MG63 (cell line): Measurements from ENCODE around the gene KRTAP2-4. TPM values are rescaled to one million over a fixed set of nuclear protein-coding genes. Genes with fewer than 3 reads are reported as not detected.

Experiments
- DNase-seq: peaks from one replicate; pipeline ENCODE4 v3.0.0-alpha.2; 2020
- H3K27me3 ChIP-seq: fragments of 250-450 bp; sonication (Bioruptor Pico); 2 replicates; pipeline ENCODE4 v1.5.1; 2020; ENCODE audit warnings: mild to moderate bottlenecking, moderate library complexity
- H3K36me3 ChIP-seq: fragments of 250-450 bp; sonication (Bioruptor Pico); 2 replicates; pipeline ENCODE4 v1.5.1; 2020; ENCODE audit warnings: mild to moderate bottlenecking, moderate library complexity
- H3K4me3 ChIP-seq: fragments of 250-450 bp; sonication (Bioruptor Pico); 2 replicates; pipeline ENCODE4 v1.5.1; 2020; ENCODE audit warnings: mild to moderate bottlenecking, moderate library complexity
- H3K9me3 ChIP-seq: fragments of 250-450 bp; sonication (Bioruptor Pico); 2 replicates; pipeline ENCODE4 v1.5.1; 2020; ENCODE audit warnings: mild to moderate bottlenecking, moderate library complexity
- total RNA-seq: library from RNA; depleted of rRNA; stranded (reverse); fragments of >200 nt; shearing (Covaris generic); gene quantifications from 2 replicates; pipeline ENCODE4 v1.2.3, GENCODE V29; 2014; ENCODE audit warnings: low replicate concordance; rRNA removed

The KRTAP2-4 gene
- total RNA-seq, 1 experiment from 2014 or later: not detected

DNA sequence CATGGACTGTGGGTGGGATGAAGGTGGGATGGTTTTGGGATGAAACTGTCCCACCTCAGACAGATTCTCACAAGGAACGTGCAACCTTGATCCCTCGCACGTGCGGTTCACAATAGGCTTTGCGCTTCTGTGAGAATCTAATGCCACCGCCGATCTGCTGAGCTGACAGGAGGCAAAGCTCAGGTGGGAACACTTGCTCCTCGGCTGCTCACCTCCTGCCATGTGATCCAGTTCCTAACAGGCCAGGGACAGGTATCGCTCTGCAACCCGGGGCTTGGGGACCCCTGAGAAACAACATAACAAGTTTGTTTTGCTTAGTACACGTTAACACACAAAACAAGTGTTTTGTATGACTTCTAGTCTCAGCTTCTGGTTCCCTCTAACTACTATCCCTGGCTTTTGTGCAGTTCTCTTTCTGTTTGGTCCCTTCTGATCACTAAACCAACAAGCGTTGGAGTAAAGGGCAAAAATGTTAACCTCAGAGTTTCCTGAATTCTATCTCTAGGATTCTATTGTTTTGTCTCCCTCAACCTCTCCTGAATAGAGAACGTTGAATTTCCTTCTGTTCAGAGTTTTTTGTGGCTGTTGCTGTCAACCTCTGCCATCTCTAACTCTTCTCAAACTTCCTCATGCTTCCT lies 49.0 kb downstream of the KRTAP2-4 start:
- Histone ChIP-seq H3K4me3 (no peak overlapping the region), H3K9me3 (no peaks in the 10 kb centered on the region; the same call in 1 of the 2 replicates), H3K27me3 (no peaks in the 10 kb centered on the region), H3K36me3 (no peaks in the 10 kb centered on the region)
- no peak for DNase-seq

DNA sequence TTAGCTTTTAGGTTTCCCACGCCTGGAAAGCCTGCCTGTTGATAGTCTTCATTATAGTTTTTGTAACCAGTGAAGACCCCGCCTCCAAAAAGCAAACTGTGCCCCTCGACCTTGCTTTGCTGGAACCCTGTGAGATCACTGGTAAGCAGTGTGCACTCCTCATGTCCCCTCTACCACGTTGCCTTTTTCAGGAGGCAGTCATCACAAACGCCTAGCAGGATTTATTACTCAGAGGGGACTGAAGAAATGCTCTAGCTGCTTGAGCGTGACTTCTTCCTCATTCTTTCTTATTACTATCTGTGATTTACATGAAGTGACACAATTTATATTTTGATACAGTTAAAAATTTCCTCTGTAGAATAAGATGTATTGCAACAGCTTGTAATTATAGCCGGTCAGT lies 50.2 kb downstream of the KRTAP2-4 start:
- no peak for DNase-seq
- Histone ChIP-seq H3K36me3 (no peaks in the 10 kb centered on the region), H3K9me3 (no peaks in the 10 kb centered on the region; the same call in 1 of the 2 replicates), H3K27me3 (no peaks in the 10 kb centered on the region), H3K4me3 (no peak overlapping the region)

Other genes with a start within 250 kb of the KRTAP2-4 start
- 48.4 and 70.6 TPM in 2 replicates for gene KRT10, start 243.3 kb downstream of the KRTAP2-4 start, total RNA-seq
- not detected in 2 replicates for gene KRT12, start 198.7 kb downstream of the KRTAP2-4 start, total RNA-seq
- gene KRT20, start 180.6 kb downstream of the KRTAP2-4 start, total RNA-seq: not detected in 2 replicates
- 0.07 TPM in 1 of 2 replicates, not detected in the other for gene KRT23, start 128.2 kb downstream of the KRTAP2-4 start, total RNA-seq
- gene KRT39, start 98.9 kb downstream of the KRTAP2-4 start, total RNA-seq: not detected in 2 replicates
- not detected in 2 replicates for gene KRT40, start 81.6 kb downstream of the KRTAP2-4 start, total RNA-seq
- gene KRTAP3-3, start 71.7 kb downstream of the KRTAP2-4 start, total RNA-seq: not detected in 2 replicates
- not detected in 2 replicates for gene KRTAP3-2, start 66.0 kb downstream of the KRTAP2-4 start, total RNA-seq
- gene KRTAP3-1, start 56.8 kb downstream of the KRTAP2-4 start, total RNA-seq: not detected in 2 replicates
- gene KRTAP1-5, start 38.7 kb downstream of the KRTAP2-4 start, total RNA-seq: 1.2 and 3.2 TPM in 2 replicates
- not detected in 2 replicates for gene KRTAP1-4, start 35.7 kb downstream of the KRTAP2-4 start, total RNA-seq
- gene KRTAP1-3, start 31.0 kb downstream of the KRTAP2-4 start, total RNA-seq: not detected in 2 replicates
- 0.33 TPM in 1 of 2 replicates, not detected in the other for gene KRTAP1-1, start 24.4 kb downstream of the KRTAP2-4 start, total RNA-seq
- gene KRTAP2-1, start 18.6 kb downstream of the KRTAP2-4 start, total RNA-seq: not detected in 2 replicates
- not detected in 2 replicates for gene KRTAP2-2, start 10.6 kb downstream of the KRTAP2-4 start, total RNA-seq
- 0.33 TPM in 1 of 2 replicates, not detected in the other for gene KRTAP2-3, start 5.8 kb downstream of the KRTAP2-4 start, total RNA-seq
- gene KRTAP4-7, start 18.3 kb upstream of the KRTAP2-4 start, total RNA-seq: not detected in 2 replicates
- gene KRTAP4-8, start 32.3 kb upstream of the KRTAP2-4 start, total RNA-seq: not detected in 2 replicates
- not detected in 2 replicates for gene KRTAP4-16, start 36.3 kb upstream of the KRTAP2-4 start, total RNA-seq
- gene KRTAP4-9, start 39.5 kb upstream of the KRTAP2-4 start, total RNA-seq: not detected in 2 replicates
- gene KRTAP4-11, start 52.5 kb upstream of the KRTAP2-4 start, total RNA-seq: not detected in 2 replicates
- not detected in 2 replicates for gene KRTAP4-12, start 58.3 kb upstream of the KRTAP2-4 start, total RNA-seq
- not detected in 2 replicates for gene KRTAP4-6, start 74.7 kb upstream of the KRTAP2-4 start, total RNA-seq
- gene KRTAP4-5, start 83.9 kb upstream of the KRTAP2-4 start, total RNA-seq: not detected in 2 replicates
- not detected in 2 replicates for gene KRTAP4-4, start 94.9 kb upstream of the KRTAP2-4 start, total RNA-seq
- not detected in 2 replicates for gene KRTAP4-3, start 102.3 kb upstream of the KRTAP2-4 start, total RNA-seq
- not detected in 2 replicates for gene KRTAP4-2, start 112.3 kb upstream of the KRTAP2-4 start, total RNA-seq
- gene KRTAP4-1, start 119.0 kb upstream of the KRTAP2-4 start, total RNA-seq: not detected in 2 replicates
- not detected in 2 replicates for gene KRTAP9-1, start 124.0 kb upstream of the KRTAP2-4 start, total RNA-seq
- not detected in 2 replicates for gene KRTAP9-2, start 160.8 kb upstream of the KRTAP2-4 start, total RNA-seq
- gene KRTAP9-3, start 166.6 kb upstream of the KRTAP2-4 start, total RNA-seq: not detected in 2 replicates
- gene KRTAP9-8, start 172.1 kb upstream of the KRTAP2-4 start, total RNA-seq: not detected in 2 replicates
- gene KRTAP9-4, start 183.8 kb upstream of the KRTAP2-4 start, total RNA-seq: not detected in 2 replicates
- not detected in 2 replicates for gene KRTAP9-9, start 189.5 kb upstream of the KRTAP2-4 start, total RNA-seq
- gene KRTAP9-6, start 199.5 kb upstream of the KRTAP2-4 start, total RNA-seq: not detected in 2 replicates
- not detected in 2 replicates for gene KRTAP9-7, start 209.8 kb upstream of the KRTAP2-4 start, total RNA-seq
- gene KRTAP29-1, start 237.0 kb upstream of the KRTAP2-4 start, total RNA-seq: not detected in 2 replicates
- not detected in 2 replicates for gene KRTAP16-1, start 243.4 kb upstream of the KRTAP2-4 start, total RNA-seq
- not detected in 2 replicates for gene KRTAP17-1, start 249.8 kb upstream of the KRTAP2-4 start, total RNA-seq